HUES48 (cell line): ENCODE data around the gene LPCAT1.

Experiments used
- H3K27ac ChIP-seq: one replicate; pipeline ENCODE4 v1.7.0; 2013; ENCODE audit warnings: low read depth, low read length, inconsistent platforms
- H3K27me3 ChIP-seq: 2 replicates; pipeline ENCODE4 v1.6.1; 2013; ENCODE audit warnings: mild to moderate bottlenecking, low read length; ENCODE audit not compliant: control insufficient read depth, insufficient read depth
- H3K36me3 ChIP-seq: 2 replicates; pipeline ENCODE4 v1.6.1; 2013; ENCODE audit warnings: low read length; ENCODE audit not compliant: control insufficient read depth, insufficient read depth
- H3K4me1 ChIP-seq: 2 replicates; pipeline ENCODE4 v1.6.1; 2013; ENCODE audit warnings: mild to moderate bottlenecking, low read length; ENCODE audit not compliant: control insufficient read depth, insufficient read depth
- H3K4me3 ChIP-seq: 2 replicates; pipeline ENCODE4 v1.5.1; 2013; ENCODE audit warnings: mild to moderate bottlenecking, low read depth, low read length
- H3K9ac ChIP-seq: 2 replicates; pipeline ENCODE4 v1.6.1; 2013; ENCODE audit warnings: mild to moderate bottlenecking, low read depth, low read length, moderate library complexity
- H3K9me3 ChIP-seq: 2 replicates; pipeline ENCODE4 v1.6.1; 2013; ENCODE audit warnings: low read length; ENCODE audit not compliant: control insufficient read depth, insufficient read depth

LPCAT1 gene

DNA sequence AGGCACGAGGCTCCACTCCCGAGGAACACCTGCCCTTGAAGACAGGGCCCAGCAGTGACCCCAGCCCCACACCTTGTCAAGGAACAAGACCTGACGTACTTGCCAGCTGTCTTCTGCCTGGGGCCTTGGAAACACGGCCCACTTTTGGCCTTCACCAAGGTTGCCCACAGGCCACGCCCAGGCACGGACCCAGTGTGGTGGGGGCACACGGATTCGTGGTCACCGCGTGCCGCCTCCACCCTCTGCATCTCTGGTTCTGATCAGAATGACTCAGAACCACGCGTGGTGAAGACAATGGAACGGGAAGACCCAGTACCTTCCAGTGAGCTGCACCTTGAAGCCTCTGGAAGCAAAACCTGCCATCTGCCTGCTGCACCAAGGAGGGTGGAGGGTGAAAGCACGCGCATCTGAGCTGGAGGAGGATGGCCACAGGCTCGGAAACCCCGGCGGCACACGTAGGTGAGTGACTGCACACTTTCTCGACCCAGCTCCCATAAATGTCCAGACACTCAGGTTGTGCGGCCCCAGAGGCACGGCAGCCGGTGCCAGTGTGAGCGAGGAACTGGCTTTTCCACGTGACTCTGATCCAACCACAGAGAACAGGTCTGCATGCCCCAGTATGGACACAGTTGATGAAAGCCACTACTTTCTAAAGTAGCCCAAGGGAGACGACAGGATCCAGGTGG lies 36.5 kb downstream of the LPCAT1 start:
- no peak overlapping the region for H3K9ac ChIP-seq
- H3K4me3 ChIP-seq: no peak overlapping the region
- no peaks in the 10 kb centered on the region for H3K27me3 ChIP-seq
- H3K36me3 ChIP-seq: peaks cover 94% of the 10 kb centered on the region
- no peak overlapping the region for H3K27ac ChIP-seq
- no peaks in the 10 kb centered on the region for H3K4me1 ChIP-seq
- H3K9me3 ChIP-seq: no peaks in the 10 kb centered on the region

DNA sequence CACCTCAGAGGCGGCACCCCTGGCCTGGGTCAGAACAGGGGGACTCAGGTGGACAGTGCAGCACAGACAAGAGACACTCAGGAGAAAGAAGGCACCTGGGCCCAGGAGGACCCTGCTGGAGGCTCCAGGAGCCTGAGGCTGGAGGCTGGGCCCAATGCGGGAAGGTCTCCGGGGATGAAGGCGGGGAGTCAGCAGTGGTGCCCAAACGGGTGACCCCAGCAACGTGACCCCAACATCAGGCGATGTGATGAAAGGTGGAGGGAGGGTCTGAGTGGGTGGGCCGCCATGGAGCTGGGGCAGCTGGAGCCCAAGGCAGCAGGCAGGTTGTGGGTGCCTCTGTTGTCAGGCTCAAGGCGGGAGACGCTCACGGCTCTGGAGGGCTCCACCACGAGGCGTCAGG lies 37.5 kb downstream of the LPCAT1 start:
- no peaks in the 10 kb centered on the region for H3K4me1 ChIP-seq
- no peak overlapping the region for H3K27ac ChIP-seq
- peaks cover 93% of the 10 kb centered on the region for H3K36me3 ChIP-seq

DNA sequence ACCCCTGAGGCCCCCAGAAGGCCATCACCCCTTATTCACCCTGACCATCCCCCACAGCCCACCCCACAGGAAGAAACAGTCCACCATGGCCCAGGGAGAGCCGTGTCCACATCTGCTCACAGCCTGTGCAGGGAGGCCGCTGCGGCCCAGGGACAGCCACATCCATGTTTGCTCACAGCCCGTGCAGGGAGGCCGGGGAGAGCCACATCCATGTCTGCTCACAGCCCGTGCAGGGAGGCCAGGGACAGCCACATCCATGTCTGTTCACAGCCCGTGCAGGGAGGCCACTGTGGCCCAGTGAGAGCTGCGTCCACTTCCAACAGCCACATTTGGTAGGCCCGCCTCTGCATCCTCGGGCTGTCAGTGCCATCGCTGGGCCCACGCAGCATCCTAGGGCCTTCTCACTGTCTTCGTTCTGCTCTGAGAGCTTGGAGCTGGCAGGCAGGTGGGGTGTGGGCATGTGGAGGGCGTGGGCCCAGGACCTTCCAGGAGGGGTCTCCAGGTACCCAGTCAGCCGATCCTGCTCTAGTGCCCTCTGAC lies 38.1 kb downstream of the LPCAT1 start:
- H3K4me3 ChIP-seq: no peak overlapping the region
- H3K9me3 ChIP-seq: no peaks in the 10 kb centered on the region
- H3K27ac ChIP-seq: no peak overlapping the region
- H3K27me3 ChIP-seq: no peaks in the 10 kb centered on the region
- no peak overlapping the region for H3K9ac ChIP-seq
- no peaks in the 10 kb centered on the region for H3K4me1 ChIP-seq
- peaks cover 89% of the 10 kb centered on the region for H3K36me3 ChIP-seq

More for the DNA sequence above, 37.5 kb downstream of the LPCAT1 start:
- H3K27me3 ChIP-seq: no peaks in the 10 kb centered on the region
- H3K4me3 ChIP-seq: no peak overlapping the region
- no peaks in the 10 kb centered on the region for H3K9me3 ChIP-seq
- H3K9ac ChIP-seq: no peak overlapping the region

DNA sequence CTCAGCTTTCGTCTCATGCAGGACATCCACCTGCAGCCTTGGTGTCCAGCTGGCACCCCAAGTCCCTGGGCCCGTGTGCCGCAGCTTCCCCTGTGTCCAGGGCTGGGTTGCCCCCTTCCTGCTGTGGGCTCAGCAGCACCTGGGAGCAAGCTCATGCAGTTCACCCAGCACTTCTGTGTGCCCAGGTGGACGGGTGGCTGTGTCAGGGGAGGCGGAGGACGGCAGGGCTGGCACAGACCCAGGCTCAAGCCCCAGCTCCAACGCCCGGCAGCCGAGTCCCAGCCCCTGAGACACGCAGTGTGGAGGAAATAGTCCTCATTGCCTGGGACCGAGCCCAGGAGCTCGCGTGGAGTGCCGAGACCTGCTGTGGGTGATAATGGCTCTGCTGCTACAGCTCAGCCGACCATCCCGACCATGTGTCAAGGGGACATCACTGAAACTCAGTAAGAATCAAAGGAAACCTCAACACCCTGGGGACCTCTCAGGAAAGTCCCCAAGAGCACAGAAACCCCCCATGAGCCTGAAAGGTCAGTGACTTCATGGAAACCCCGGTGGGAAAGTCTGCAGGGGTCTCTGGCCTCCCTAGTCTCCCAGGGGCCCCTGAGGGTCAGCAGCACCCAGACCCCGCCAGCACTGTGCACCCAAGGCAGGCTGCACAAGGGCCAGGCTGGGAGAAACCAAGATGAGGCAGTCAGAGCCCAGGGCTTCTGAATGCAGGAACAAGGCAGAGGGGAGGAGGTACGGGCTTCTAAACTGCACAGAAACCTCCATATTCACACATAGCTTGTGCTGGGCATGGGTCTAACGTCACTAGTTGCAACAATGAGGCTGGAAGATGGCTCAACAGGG lies 38.8 kb downstream of the LPCAT1 start:
- Histone ChIP-seq H3K9ac (no peak overlapping the region), H3K27ac (no peak overlapping the region), H3K36me3 (peaks cover 86% of the 10 kb centered on the region)

DNA sequence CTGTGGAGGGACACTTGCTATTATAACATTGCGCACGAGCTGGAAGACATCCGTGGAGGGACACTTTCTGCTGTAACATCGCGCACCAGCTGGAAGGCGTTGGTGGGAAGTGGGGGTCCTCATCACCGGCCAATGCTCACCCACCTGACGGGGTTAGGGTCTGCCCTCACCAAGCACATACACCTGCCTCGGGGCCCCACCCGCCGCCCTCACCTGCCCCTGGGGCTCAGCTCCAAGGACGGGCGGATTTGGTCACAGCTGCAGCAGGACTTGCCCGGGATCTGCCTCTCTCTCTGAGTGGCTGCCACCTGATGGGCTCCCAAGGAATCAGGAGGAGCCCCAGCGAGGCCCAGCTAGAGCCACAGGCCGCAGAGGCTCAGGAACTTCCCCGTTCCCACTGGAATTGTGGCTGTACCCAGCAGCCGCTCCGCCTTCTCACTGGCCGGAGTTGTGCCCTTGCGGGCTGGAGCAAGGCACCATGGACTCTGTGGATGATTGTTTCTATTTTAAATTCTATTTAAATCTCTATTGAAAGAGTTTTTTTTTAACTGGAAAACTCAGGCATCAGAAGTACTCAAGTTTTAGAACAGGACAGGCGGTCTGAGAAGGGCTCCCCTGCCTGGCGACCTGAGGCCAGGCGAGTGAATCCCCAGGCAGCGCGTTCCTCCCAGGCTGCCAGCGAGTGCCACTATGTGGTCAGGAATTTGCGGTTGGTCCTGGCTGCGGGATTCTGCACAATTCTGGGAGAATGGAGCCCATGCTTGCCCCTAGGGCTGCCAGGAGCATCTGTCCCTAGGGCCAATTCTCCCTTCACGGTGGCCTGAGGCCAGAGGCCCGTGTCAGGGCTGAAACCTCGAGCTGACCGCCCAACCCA lies 39.7 kb downstream of the LPCAT1 start:
- Histone ChIP-seq H3K4me1 (no peaks in the 10 kb centered on the region), H3K27ac (no peak overlapping the region), H3K9me3 (no peaks in the 10 kb centered on the region), H3K9ac (no peak overlapping the region), H3K36me3 (peaks cover 81% of the 10 kb centered on the region), H3K4me3 (no peak overlapping the region), H3K27me3 (no peaks in the 10 kb centered on the region)

More for the DNA sequence above, 38.8 kb downstream of the LPCAT1 start:
- H3K4me1 ChIP-seq: no peaks in the 10 kb centered on the region
- no peaks in the 10 kb centered on the region for H3K27me3 ChIP-seq
- no peaks in the 10 kb centered on the region for H3K9me3 ChIP-seq
- no peak overlapping the region for H3K4me3 ChIP-seq

DNA sequence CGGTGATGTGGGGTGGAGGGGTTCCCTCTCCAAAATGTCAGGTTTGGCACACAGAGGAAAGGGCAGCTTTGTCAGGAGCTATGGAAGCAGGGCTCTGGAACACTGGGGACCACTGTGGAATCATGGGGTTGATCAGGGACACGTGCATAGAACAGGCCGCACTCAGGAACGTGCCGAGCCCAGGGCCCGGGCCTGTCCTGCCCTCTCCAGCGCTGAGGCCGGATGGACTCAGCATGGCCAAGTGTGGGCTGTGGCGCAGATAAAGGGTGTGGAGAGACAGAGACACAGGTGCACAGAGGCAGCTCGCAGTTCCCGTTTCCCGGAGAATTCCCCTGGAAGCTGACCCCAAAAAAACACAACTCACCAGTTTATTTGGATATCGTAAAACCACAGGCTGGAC lies 40.7 kb downstream of the LPCAT1 start:
- no peak overlapping the region for H3K9ac ChIP-seq
- no peaks in the 10 kb centered on the region for H3K9me3 ChIP-seq
- H3K36me3 ChIP-seq: peaks cover 81% of the 10 kb centered on the region
- no peak overlapping the region for H3K27ac ChIP-seq
- no peaks in the 10 kb centered on the region for H3K4me1 ChIP-seq
- H3K4me3 ChIP-seq: no peak overlapping the region
- H3K27me3 ChIP-seq: no peaks in the 10 kb centered on the region

DNA sequence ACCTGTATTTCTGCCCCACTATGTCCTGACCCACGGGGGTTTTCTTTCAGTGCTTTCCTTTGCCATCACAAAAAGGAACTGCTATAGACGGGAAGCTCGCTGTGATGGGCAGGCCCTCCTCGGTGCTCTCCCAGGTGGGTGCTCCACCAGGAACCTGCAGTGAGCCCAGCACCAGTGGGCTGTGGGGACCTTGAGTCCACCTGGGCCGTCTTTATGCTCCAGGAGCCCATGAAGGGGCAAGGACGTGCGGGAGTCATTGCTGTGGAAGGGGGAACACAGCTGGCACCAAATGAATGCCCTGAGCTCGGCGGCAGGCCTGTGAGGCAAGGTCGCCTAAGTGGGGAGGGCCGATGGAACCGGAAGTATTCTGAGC lies 41.8 kb downstream of the LPCAT1 start:
- no peaks in the 10 kb centered on the region for H3K4me1 ChIP-seq
- no peak overlapping the region for H3K27ac ChIP-seq
- no peaks in the 10 kb centered on the region for H3K9me3 ChIP-seq
- no peak overlapping the region for H3K4me3 ChIP-seq
- H3K36me3 ChIP-seq: peaks cover 80% of the 10 kb centered on the region
- H3K9ac ChIP-seq: no peak overlapping the region
- no peaks in the 10 kb centered on the region for H3K27me3 ChIP-seq

DNA sequence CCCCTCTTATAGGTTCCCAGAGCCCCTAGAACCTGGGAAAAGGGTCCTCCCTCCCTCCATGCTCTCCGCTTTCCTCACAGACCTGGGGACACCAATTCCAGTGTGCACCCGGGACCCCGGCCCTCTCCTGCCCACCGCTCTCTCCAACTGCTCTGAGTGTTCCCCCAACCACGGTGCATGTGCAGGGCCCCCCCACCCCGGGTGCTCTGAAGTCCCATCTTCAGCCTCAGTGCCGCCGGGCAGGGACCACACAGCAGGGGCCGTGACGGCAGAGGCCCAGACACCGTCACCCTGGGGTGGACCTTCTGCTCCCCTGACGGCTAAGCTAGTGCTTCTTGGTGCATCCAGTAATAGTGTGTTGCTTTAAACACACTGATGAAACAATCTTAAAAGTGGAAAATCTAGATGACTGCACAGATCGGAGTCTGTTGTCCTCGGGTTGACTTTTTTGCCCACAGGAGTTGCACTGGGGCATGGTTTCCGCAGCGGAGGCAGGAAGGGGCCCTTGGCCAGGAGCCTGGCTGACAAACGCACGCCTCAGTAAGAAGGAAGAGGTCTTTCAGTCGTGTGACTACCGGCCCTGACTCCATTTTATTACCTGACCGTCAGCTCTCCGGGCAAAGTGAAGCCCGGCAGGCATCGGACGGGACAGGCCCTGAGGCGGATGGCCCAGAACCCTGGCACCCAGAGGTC lies 42.3 kb downstream of the LPCAT1 start:
- H3K4me3 ChIP-seq: no peak overlapping the region
- no peaks in the 10 kb centered on the region for H3K4me1 ChIP-seq
- no peak overlapping the region for H3K27ac ChIP-seq
- no peaks in the 10 kb centered on the region for H3K9me3 ChIP-seq
- H3K9ac ChIP-seq: no peak overlapping the region
- peaks cover 80% of the 10 kb centered on the region for H3K36me3 ChIP-seq
- H3K27me3 ChIP-seq: no peaks in the 10 kb centered on the region

DNA sequence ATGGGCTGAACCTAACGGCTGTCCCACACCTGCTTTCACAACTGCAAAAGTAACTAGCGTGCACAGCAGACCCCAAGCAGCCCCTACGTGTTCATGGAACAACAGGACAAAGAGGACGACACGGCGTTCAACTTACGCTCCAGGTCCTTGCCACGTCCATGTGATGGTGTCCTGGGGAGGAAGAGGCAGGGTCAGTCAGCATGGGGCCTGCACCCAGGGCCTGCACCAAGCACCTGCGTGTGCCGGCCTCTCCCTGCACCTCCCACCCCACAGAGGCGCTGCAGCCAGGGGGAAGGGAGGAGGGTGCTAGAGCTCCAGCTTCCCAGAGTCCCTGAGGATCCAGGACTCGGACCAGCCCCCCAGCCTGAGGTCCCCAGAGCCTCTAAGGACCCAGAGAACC lies 43.0 kb downstream of the LPCAT1 start:
- Histone ChIP-seq H3K27ac (no peak overlapping the region), H3K4me1 (no peaks in the 10 kb centered on the region), H3K9me3 (no peaks in the 10 kb centered on the region), H3K9ac (no peak overlapping the region), H3K36me3 (peaks cover 80% of the 10 kb centered on the region), H3K4me3 (no peak overlapping the region), H3K27me3 (no peaks in the 10 kb centered on the region)

DNA sequence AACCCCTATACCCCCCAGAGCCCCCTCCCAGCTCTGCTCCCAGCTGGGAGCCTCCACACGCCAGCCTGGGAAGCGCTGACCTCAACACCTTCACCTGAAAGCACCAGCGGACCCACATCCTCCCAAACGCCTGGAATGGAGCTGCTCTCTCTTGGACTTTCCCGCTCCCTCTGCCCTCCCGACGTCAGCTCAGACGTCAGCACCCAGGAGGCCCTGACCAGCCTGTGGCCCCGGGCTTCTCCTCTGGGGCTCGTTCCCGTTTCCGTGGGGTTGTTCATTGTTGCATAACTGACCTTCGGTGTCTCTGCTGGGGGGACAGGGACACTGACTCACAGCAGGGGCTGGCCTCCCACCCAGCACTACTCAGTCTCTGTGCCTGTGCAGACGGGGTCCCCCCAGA lies 43.5 kb downstream of the LPCAT1 start:
- Histone ChIP-seq H3K9me3 (no peaks in the 10 kb centered on the region), H3K4me3 (no peak overlapping the region), H3K9ac (no peak overlapping the region), H3K4me1 (no peaks in the 10 kb centered on the region), H3K27me3 (no peaks in the 10 kb centered on the region), H3K27ac (no peak overlapping the region), H3K36me3 (peaks cover 78% of the 10 kb centered on the region)
